CD4-positive, CD25-positive, alpha-beta regulatory T cell (primary cell): ENCODE measurements around the gene TPP2. TPM values are rescaled to one million over a fixed set of nuclear protein-coding genes. Genes with fewer than 3 reads are reported as not detected.
A peak's percentile ranks its signal among the peaks of the same experiment; 100 is the strongest.

ENCODE experiments used
- ATAC-seq, 2 donors: fragments of 150-1000 bp; cut with Tn5 transposase; one replicate each; pipeline ENCODE4 v1.10.0; 2021; ENCODE audit warnings: low read depth in 2 of 2, moderate number of reproducible peaks in 2 of 2, moderate library complexity in 1 of 2
- DNase-seq, 3 donors: peaks; one replicate each; pipeline versions ENCODE4 v3.0.0 to v3.0.0-alpha.2; 2012 to 2022; ENCODE audit warnings: mixed read lengths in 1 of 3
- H3K27ac ChIP-seq: one replicate; pipeline ENCODE4 v1.7.0; 2013; ENCODE audit warnings: mild to moderate bottlenecking, low read length; ENCODE audit not compliant: insufficient read depth, poor library complexity, severe bottlenecking
- H3K27me3 ChIP-seq: one replicate; pipeline ENCODE4 v1.7.0; 2013; ENCODE audit warnings: low read length; ENCODE audit not compliant: control insufficient read depth, insufficient read depth
- H3K36me3 ChIP-seq: one replicate; pipeline ENCODE4 v1.7.0; 2013; ENCODE audit warnings: mild to moderate bottlenecking, low read length, moderate library complexity; ENCODE audit not compliant: control insufficient read depth, insufficient read depth
- H3K4me1 ChIP-seq: 2 replicates; pipeline ENCODE4 v1.7.0; 2013; ENCODE audit warnings: mild to moderate bottlenecking, low read length; ENCODE audit not compliant: insufficient read depth, control insufficient read depth, poor library complexity, severe bottlenecking
- H3K4me3 ChIP-seq: one replicate; pipeline ENCODE4 v1.7.0; 2013; ENCODE audit warnings: low read depth, mild to moderate bottlenecking, low read length, moderate library complexity
- H3K9me3 ChIP-seq, 2 experiments: 1 replicate in 1 of 2; 2 replicates in 1 of 2; pipeline ENCODE4 v1.7.0; 2013; ENCODE audit warnings: low read length in 2 of 2, mild to moderate bottlenecking in 1 of 2, moderate library complexity in 1 of 2; ENCODE audit not compliant: control insufficient read depth in 2 of 2
- H3K27ac Mint-ChIP-seq, 3 donors: one replicate each; pipeline ENCODE4 v1.8.0; 2020 to 2022; ENCODE audit warnings: mild to moderate bottlenecking in 3 of 3, mixed read lengths in 3 of 3, moderate library complexity in 2 of 3
- H3K27me3 Mint-ChIP-seq: one replicate; pipeline ENCODE4 v1.8.0; 2022; ENCODE audit warnings: mild to moderate bottlenecking, mixed read lengths
- H3K36me3 Mint-ChIP-seq: one replicate; pipeline ENCODE4 v1.8.0; 2020; ENCODE audit warnings: mixed read lengths
- H3K4me1 Mint-ChIP-seq, 4 donors: one replicate each; pipeline ENCODE4 v1.8.0; 2020 to 2022; ENCODE audit warnings: mixed read lengths in 4 of 4, mild to moderate bottlenecking in 1 of 4
- H3K4me3 Mint-ChIP-seq, 4 donors: one replicate each; pipeline ENCODE4 v1.8.0; 2020 to 2022; ENCODE audit warnings: mild to moderate bottlenecking in 4 of 4, mixed read lengths in 4 of 4, moderate library complexity in 3 of 4
- H3K9me3 Mint-ChIP-seq, 7 donors: one replicate each; pipeline ENCODE4 v1.8.0; 2020 to 2022; ENCODE audit warnings: mixed read lengths in 7 of 7, mild to moderate bottlenecking in 3 of 7, moderate library complexity in 2 of 7
- polyA plus RNA-seq, 4 donors: library from polyadenylated mRNA; unstranded; fragments of 300-500 nt; fragmentation: Illumina TruSeq; gene quantifications; one replicate each; pipeline ENCODE4 v1.2.3, GENCODE V29; 2021
- total RNA-seq: library from RNA; stranded (reverse); gene quantifications from one replicate; pipeline ENCODE4 v1.2.3, GENCODE V29; 2022

Gene TPP2
- total RNA-seq: 128 TPM
- 10 to 100 TPM; 59.1 to 75.8 (median 67.6) TPM for polyA plus RNA-seq

GRCh38 chr13:102596147-102597028, at the start of gene TPP2:
Gene TPP2 (plus strand): TSS chr13:102596986. CDS start chr13:102597039, 53 bp downstream.
- H3K27ac ChIP-seq: peak within 1 kb of the TSS; percentile 98
- H3K27me3 ChIP-seq: no peaks in the 10 kb centered on the region
- H3K4me1 ChIP-seq: peaks cover 79% of the 10 kb centered on the region
- H3K36me3 ChIP-seq: peaks cover 7% of the 10 kb centered on the region
- Mint-ChIP-seq H3K9me3 (peaks cover 0 to 1% (median 0%) of the 10 kb centered on the region in 7 donors), H3K36me3 (peaks cover 12% of the 10 kb centered on the region), H3K4me1 (peaks cover 10 to 74% (median 55%) of the 10 kb centered on the region in 4 donors), H3K27me3 (peaks cover 6% of the 10 kb centered on the region), H3K27ac (peak within 1 kb of the TSS; percentile 99 to 100 (median 100)), H3K4me3 (peak within 1 kb of the TSS; percentile 96 to 99 (median 99))
- ATAC-seq: peak; percentile 83 to 89
- peak within 1 kb of the TSS; percentile 99 for H3K4me3 ChIP-seq
- DNase-seq: peak; percentile 96 to 99 (median 98)
- H3K9me3 ChIP-seq: no peaks in the 10 kb centered on the region

GRCh38 chr13:102548811-102549210, 48.0 kb upstream of the TPP2 start:
- peaks cover 15% of the 10 kb centered on the region for H3K27me3 Mint-ChIP-seq
- no peaks in the 10 kb centered on the region for H3K4me1 Mint-ChIP-seq

GRCh38 chr13:102550507-102550906, 46.3 kb upstream of the TPP2 start:
- Histone ChIP-seq H3K36me3 (no peaks in the 10 kb centered on the region), H3K4me3 (no peak overlapping the region), H3K27me3 (no peaks in the 10 kb centered on the region), H3K4me1 (no peaks in the 10 kb centered on the region), H3K9me3 (no peaks in the 10 kb centered on the region), H3K27ac (no peak overlapping the region)
- Mint-ChIP-seq H3K36me3 (no peaks in the 10 kb centered on the region), H3K4me1 (no peaks in the 10 kb centered on the region), H3K9me3 (peaks cover 0 to 2% (median 0%) of the 10 kb centered on the region in 7 donors), H3K4me3 (no peak overlapping the region), H3K27ac (no peak overlapping the region), H3K27me3 (peaks cover 16% of the 10 kb centered on the region)
- DNase-seq: no peak
- no peak for ATAC-seq

More at GRCh38 chr13:102548811-102549210, 48.0 kb upstream of the TPP2 start:
- no peaks in the 10 kb centered on the region for H3K9me3 ChIP-seq
- Mint-ChIP-seq H3K27ac (no peak overlapping the region), H3K4me3 (no peak overlapping the region), H3K9me3 (peaks cover 0 to 6% (median 0%) of the 10 kb centered on the region in 7 donors), H3K36me3 (no peaks in the 10 kb centered on the region)
- H3K36me3 ChIP-seq: no peaks in the 10 kb centered on the region
- H3K4me1 ChIP-seq: no peaks in the 10 kb centered on the region
- ATAC-seq (no peak), DNase-seq (no peak)
- no peak overlapping the region for H3K4me3 ChIP-seq
- no peaks in the 10 kb centered on the region for H3K27me3 ChIP-seq
- no peak overlapping the region for H3K27ac ChIP-seq

- H3K4me1 Mint-ChIP-seq: peaks cover 0 to 3% (median 0%) of the 10 kb centered on the region in 4 donors
- Histone ChIP-seq H3K4me3 (no peak overlapping the region), H3K27me3 (no peaks in the 10 kb centered on the region), H3K4me1 (no peaks in the 10 kb centered on the region), H3K9me3 (no peaks in the 10 kb centered on the region), H3K27ac (no peak overlapping the region), H3K36me3 (no peaks in the 10 kb centered on the region)
- H3K27me3 Mint-ChIP-seq: peaks cover 21% of the 10 kb centered on the region
- H3K27ac Mint-ChIP-seq: no peak overlapping the region
- peak in 2 of 3 donors; percentile 26 to 43 for DNase-seq
- no peak for ATAC-seq
- peaks cover 0 to 3% (median 0%) of the 10 kb centered on the region in 7 donors for H3K9me3 Mint-ChIP-seq
- H3K36me3 Mint-ChIP-seq: no peaks in the 10 kb centered on the region
- H3K4me3 Mint-ChIP-seq: no peak overlapping the region
Observed at GRCh38 chr13:102555914-102556553, 40.8 kb upstream of the TPP2 start.

GRCh38 chr13:102556806-102557205, 40.0 kb upstream of the TPP2 start:
- Histone ChIP-seq H3K36me3 (no peaks in the 10 kb centered on the region), H3K27ac (no peak overlapping the region), H3K9me3 (no peaks in the 10 kb centered on the region), H3K4me3 (no peak overlapping the region), H3K4me1 (no peaks in the 10 kb centered on the region), H3K27me3 (no peaks in the 10 kb centered on the region)
- H3K36me3 Mint-ChIP-seq: no peaks in the 10 kb centered on the region
- no peak overlapping the region for H3K4me3 Mint-ChIP-seq
- no peak overlapping the region for H3K27ac Mint-ChIP-seq
- H3K9me3 Mint-ChIP-seq: peaks cover 0 to 3% (median 0%) of the 10 kb centered on the region in 7 donors
- DNase-seq: no peak
- ATAC-seq: no peak
- H3K4me1 Mint-ChIP-seq: peaks cover 0 to 3% (median 0%) of the 10 kb centered on the region in 4 donors
- peaks cover 21% of the 10 kb centered on the region for H3K27me3 Mint-ChIP-seq

GRCh38 chr13:102558029-102558428, 38.8 kb upstream of the TPP2 start:
- H3K9me3 Mint-ChIP-seq: peaks cover 0 to 1% (median 0%) of the 10 kb centered on the region in 7 donors
- H3K4me1 Mint-ChIP-seq: peaks cover 0 to 3% (median 0%) of the 10 kb centered on the region in 4 donors
- H3K27me3 Mint-ChIP-seq: peaks cover 29% of the 10 kb centered on the region
- Histone ChIP-seq H3K9me3 (no peaks in the 10 kb centered on the region), H3K4me3 (no peak overlapping the region), H3K36me3 (no peaks in the 10 kb centered on the region), H3K27ac (no peak overlapping the region), H3K27me3 (peaks cover 2% of the 10 kb centered on the region), H3K4me1 (no peaks in the 10 kb centered on the region)
- ATAC-seq (no peak), DNase-seq (no peak)
- no peaks in the 10 kb centered on the region for H3K36me3 Mint-ChIP-seq
- no peak overlapping the region for H3K27ac Mint-ChIP-seq
- no peak overlapping the region for H3K4me3 Mint-ChIP-seq

GRCh38 chr13:102561933-102562332, 34.9 kb upstream of the TPP2 start:
- Histone ChIP-seq H3K27me3 (peaks cover 16% of the 10 kb centered on the region), H3K36me3 (no peaks in the 10 kb centered on the region), H3K4me1 (no peaks in the 10 kb centered on the region), H3K9me3 (no peaks in the 10 kb centered on the region), H3K4me3 (no peak overlapping the region), H3K27ac (no peak overlapping the region)
- Mint-ChIP-seq H3K27ac (no peak overlapping the region), H3K36me3 (no peaks in the 10 kb centered on the region), H3K4me1 (no peaks in the 10 kb centered on the region), H3K9me3 (peaks cover 0 to 1% (median 0%) of the 10 kb centered on the region in 7 donors), H3K4me3 (no peak overlapping the region), H3K27me3 (peaks cover 10% of the 10 kb centered on the region)
- ATAC-seq: no peak
- no peak for DNase-seq
